ENCODE measurements around the gene GPR12.
"Not testable (repeated sequence)": the region's sequence is repeated elsewhere in the genome, so short reads cannot be mapped to it uniquely, and the experiment has no call there.

Gene GPR12

DNA sequence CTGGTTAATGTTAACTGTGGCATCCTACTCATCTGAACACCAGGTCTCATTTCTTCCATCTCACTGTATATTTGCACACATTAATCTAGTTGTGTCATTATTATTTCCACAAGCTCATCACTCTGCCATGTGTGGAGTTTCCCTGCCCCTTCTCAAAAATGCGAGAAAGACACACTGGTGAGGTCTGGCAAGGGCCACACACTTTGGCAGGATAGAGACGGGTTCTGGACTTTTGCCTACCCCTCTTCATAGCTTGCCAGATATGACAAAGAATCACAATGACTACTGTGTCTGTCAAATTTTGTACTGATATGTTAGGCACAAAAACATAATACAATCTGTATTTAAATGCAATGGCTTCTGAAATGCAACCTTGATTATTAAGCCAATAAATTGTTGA is 12.9 kb downstream of the GPR12 start:
- no peak for DNase-seq

DNA sequence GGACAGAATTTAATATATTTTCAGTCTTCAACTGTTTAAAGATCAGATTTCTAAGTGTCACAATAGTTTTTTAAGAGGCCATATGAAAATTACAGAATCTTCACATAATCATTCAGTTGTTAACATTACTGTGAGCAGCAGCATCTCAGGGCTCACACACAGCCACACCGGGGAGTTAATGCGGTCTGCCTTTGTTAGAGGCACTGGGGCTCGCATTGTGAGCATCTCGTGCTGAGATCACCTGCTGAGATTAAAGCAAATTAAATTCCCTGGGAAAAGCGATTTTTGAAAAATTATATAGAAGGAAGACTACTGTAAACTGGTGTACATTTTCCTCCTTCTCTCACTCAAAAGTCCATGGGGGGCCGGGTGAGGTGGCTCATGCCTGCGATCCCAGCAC is 16.6 kb downstream of the GPR12 start:
- DNase-seq, result no peak

DNA sequence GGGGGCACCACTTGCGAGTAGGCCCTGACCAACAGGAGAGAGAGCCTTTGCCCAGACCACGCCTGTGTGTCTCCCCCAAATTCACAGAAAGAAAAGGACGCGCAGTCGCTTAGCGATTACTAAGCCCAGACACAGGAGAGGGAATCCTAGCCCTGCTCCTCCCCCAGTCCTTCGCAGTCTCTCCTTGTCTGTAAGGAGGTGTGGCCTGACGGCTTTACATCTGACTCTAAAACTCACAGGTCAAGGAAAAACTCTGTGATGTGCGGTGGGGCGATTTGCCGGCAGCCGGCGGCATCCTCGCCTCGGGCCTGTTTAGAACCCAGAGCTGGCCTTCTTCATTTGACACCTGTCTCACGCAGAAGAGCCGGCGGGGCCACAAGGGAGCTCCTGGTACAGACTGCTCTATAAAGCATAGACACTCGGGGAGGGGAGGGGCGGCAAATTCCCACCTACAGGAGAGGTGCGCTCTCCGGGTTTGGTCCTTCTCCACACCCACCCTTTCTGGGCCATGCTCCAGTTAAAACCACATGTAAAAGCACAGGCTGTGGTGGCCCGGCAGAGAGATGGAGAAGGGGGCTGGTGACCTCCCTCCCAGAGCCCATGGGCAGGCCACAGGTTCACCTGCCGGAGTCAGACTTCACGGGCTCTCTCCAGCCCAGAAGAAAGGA is 17.8 kb downstream of the GPR12 start:
- no peak for DNase-seq

DNA sequence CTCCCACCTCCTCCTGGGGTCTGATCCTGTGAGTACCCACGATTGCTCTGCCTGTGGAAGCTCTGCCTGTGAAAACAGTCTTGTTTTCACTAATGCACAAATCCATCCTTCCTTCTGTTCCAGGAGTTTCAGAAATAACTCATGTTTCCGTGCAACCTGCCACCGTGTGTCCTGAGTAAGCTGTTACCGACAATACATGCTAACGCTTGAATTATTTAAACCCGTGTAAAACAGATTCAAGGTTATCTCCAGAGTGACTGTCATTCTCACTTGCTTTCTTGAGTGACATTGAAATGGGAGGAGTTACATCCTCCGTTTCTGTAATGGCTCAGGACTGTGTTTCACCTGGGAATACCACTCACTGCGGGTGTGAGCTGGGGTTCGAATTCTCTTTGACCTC is 24.9 kb downstream of the GPR12 start:
- no peak for DNase-seq

DNA sequence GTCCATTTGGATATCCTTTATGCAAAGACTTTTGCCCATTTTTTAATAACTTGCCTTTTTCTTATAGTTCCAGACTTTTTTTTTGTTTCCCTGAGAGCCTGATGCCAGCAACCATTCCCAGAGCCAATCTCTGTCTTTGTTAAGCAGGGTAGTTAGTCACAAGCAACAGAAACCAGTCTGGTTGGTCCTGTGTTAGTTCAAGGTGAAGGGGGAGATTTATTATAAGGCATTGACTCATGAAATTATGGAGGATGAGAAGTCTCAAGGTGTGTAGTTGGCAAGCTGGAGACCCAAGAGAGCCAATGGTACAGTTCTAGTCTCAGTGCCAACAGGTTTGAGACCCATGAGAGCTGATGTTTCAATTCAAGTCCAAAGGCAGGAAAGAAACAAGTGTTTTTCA is 33.0 kb downstream of the GPR12 start:
- DNase-seq, result no peak

DNA sequence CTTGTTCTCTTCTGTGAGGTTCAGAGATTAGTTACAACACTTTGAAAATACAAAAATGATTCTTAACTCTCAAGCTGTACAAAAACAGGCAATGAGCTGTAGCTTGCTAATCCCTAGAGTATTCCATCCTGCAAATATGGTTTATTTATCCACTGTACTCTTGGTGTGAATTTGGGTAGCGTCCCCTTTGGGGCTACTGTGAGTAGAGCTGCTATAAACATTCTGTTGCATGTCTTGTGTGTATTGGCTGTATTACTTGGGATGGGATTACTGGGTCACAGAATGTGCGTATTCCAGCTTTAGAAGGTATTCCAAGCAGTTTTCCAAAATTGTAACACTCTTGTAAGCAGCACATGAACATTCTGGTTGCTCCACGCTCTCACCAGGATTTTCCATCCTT is 33.5 kb downstream of the GPR12 start:
- no peak for DNase-seq

DNA sequence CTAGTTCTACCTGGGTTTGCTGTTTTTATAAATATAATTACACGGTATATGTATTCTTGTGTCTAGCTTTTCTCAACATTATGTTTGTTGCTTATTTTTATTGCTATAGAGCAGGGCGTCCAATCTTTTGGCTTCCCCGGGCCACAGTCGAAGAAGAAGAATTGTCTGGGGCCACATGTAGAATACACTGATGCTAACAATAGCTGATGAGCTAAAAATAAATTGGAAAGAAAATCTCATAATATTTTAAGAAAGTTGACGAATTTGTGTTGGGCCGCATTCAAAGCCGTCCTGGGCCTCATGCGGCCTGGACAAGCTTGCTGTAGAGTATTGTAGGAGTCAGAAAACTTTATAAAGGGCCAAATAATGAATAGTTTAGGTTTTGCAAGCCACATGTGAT is 33.9 kb downstream of the GPR12 start:
- DNase-seq, result no peak

DNA sequence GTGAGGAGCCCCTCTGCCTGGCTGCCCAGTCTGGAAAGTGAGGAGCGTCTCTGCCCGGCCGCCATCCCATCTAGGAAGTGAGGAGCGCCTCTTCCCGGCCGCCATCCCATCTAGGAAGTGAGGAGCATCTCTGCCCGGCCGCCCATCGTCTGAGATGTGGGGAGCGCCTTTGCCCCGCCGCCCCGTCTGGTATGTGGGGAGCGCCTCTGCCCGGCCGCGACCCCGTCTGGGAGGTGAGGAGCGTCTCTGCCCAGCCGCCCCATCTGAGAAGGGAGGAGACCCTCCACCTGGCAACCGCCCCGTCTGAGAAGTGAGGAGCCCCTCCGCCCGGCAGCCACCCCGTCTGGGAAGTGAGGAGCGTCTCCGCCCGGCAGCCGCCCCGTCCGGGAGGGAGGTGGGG is 37.0 kb downstream of the GPR12 start:
- not testable (repeated sequence) for DNase-seq

DNA sequence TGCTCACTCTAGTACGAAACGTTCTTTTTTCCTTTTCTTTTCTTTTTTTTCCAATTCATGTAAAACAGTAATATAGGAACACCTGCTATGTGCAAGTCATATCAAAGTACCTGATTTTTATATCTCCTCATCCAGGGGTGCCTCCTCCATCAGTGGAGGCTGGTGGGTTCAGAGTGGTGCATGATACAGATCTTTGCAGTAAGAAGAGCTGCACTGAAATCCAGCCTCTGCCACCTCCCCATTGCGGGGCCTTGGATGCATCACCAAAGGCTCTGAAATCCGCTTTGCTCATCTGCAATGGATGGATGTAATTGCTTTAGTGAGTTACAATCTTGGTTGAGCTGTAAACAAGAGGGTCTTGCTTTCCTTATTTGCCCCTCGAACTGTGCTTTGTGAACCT is 38.3 kb downstream of the GPR12 start:
- DNase-seq, result no peak

DNA sequence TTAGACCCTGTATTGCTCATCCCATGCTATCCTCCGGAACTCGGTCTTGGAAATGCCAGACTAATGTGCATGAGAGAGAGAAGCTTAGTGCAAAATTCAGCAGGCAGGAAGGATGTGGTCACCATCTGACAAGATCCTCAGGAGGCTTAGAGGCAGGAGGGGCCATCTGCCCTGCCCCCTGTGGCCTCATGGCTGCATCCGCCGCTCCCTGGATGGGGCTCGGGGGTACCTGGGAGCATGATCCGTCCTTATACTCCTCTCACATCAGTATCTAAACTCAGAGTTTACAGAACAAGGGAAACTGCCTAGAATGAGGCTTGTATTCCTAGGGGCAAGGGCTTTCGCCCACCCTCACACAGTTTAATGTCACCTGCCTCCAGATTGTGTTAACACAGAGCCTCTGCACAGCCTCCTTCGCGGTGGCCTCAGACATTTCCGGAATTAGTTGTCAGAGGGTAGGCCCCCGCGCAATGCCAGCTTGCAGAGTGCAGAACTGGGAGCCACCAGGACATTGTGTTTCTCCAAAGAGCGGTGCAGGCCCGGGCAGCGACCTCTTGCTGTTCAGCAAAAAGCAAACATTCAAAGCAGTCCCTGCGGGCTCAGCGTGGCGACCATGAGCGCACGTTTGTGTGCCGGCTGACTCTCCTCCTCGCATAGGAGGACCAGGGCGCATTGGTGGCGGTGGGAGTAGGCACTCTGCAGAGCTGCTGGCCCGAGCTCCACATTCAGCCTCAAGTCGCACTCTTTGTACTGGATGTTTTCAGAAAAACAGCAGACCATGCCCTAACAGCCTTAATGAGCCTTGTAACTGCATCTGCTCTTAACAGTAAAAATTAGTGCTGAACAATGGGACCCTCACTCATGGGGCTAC is 39.1 kb downstream of the GPR12 start:
- DNase-seq, result peak in 1 of 2 experiments; percentile 27

DNA sequence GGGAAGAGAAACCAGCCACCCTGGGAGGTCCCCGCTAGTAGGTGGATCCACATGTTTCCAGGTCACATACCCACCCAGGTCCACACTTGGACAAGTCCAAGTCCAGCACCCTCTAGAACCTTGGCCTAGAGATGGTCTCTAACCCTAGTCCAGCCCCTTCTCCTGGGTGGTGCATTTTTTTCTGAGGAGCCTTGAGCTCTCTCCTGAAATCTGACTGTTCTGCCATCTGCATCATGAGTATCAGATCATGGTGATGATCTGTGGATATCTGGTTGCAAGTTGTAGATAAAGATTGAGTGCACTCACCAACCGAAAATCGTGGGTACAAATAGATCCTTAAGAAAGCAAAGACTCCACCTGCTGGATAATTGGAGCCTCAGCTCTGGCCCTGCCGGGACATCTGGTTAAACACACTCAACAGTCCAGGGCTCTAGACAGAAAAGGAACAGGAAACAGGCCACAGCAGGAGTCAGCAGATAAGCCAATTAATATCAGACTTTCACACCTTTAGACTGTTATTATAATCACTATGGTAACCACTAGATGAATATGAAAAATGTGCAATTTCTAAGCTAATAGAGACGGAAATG is 41.1 kb downstream of the GPR12 start:
- DNase-seq, result peak in 1 of 2 experiments; percentile 20

DNA sequence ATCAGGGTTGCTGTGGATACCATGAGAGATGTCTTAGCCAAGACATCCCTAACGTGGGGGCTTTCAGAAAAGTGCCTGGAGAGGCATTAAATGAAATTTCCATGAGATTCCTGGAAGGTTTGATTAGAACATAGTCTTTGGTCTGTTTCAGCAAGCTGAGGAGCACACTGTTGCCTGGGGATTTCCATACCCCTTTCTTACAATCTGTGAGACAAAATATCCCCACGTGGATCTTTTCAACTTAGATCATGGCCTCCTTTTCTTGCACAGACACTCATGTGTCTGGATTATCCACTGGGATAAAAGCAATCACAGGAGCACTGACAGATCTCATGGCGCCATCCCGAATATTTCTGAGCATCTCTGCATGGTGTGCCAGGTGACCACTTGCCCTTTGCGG is 41.7 kb downstream of the GPR12 start:
- no peak for DNase-seq

DNA sequence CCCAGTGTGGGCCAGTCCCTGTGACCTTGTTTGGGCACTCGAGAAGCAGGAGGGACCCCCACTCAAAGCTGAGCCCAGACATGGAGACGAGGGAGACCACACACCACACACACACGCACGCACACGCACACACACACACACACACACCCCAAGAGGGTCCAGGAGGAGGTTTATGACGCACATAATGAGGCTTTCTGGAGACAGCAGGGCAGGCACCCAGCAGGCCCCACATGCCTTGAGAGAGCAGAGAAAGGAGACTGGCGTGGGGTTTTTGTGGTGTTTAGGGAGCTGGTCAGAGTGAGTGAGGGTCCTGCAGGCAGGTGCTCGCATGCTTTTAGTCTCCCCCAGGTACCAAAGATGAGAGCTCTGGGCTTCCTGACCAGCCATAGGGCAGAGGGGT is 42.4 kb downstream of the GPR12 start:
- no peak for DNase-seq

DNA sequence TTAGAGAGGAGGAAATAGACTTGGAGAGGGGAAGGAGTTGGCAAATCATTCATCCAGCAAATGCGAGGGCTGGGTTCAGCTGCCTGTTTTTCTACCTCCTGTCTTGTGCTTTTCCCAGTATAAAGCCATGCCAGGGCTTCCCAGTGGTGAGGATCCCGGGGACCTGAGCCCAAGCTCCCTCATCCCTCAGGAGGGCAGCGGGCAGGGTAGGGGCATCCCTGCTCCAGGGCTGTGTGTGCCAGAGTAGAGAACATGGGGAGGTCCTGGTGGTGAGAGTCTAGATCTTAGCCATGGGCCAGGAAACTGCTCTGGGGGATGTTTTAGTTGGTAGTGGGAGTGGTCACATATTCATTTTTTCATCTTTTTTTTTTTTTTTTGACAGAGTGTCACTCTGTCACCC is 43.6 kb downstream of the GPR12 start:
- no peak for DNase-seq

DNA sequence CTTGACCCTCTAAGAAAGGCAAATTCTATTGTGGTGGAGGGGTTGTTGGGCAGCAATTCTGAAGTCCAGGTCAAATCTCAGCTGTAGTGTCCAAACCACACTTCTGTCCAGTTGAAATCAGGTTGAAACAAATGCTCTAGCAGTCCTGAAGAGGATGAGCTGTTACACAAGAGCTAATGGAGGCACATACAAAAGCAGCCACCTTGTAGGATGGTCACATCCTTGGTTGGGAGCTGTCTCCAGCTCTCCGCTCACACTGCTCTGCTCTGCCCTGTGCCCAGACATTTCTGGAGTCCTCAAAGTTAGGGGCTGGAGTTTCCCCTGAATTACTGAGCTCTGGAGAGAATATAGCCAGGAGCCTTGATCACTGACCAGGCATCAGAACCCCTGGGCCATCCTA is 47.2 kb downstream of the GPR12 start:
- no peak for DNase-seq

DNA sequence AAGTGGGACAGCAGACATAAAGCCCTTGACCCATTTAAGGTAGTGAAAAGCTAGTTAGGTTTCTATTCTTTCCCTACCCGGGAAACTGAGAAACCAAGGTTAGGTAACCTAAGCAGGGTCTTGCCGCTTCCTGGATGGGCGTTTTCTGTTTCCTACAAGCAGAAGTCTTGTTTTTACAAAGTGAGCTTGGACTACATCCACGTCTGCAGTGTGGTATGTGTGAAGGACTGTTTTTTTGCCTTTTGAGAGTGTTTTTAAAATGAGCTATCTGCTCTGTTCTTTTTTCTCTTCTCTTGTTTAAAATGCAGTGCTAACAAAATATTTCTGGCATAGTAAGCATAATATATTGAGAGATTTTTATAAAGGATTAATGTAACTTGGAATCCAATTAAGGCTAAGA is 49.4 kb downstream of the GPR12 start:
- no peak for DNase-seq

DNA sequence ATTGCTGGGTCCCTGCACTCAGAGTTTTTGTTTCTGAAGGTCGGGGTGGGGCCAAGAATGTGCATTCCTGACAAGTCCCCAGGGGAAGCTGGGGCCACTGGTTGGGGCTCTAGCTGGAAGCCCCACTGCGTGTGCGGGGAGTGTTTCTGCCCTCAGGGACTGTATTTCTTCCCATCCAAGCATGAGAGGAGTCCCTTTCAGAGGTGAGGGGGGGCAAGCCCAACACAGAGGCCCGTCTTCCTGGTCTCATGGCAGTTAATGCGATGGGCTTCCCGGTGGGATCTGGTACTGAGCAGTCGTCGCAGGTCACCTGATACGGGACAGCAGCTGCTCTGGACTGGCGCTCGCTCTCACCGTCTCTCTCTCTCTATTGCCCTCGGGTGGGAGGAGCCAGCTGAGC is 50.4 kb downstream of the GPR12 start:
- DNase-seq, result peak in 1 of 2 experiments; percentile 11

DNA sequence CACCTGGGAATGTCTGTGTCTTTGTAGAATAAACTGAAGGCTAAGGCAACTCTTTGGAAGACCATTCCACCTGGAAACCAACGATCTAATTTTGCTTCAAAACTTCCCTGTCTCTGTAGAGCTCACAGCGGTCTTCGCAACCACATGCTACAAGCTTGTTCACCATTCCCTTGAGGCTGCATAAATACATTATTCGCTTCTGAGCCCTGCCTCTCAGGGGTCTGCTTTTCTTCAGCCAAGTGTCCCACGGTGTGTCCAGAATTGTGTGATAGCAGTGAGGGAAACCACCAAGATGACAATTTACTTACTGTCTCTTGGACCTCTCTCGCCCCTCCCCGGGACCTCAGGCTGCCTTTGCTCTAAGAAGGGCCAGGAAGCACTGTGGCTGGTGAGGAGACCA is 51.1 kb downstream of the GPR12 start:
- no peak for DNase-seq

DNA sequence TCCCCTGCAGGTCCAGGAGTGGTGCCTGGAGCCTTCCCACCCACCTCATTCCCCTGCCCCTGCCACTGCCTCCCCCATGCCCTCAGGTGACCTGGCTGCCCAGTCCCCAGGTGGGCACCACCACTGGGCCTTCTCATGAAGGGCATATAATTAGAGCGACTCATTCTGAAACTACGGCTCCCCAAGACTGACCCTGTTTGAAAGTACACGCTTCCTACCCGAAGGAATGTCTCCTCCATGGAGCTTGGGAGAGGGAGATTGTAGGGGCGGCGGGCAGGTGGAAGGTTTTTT is 52.6 kb downstream of the GPR12 start:
- no peak for DNase-seq

DNA sequence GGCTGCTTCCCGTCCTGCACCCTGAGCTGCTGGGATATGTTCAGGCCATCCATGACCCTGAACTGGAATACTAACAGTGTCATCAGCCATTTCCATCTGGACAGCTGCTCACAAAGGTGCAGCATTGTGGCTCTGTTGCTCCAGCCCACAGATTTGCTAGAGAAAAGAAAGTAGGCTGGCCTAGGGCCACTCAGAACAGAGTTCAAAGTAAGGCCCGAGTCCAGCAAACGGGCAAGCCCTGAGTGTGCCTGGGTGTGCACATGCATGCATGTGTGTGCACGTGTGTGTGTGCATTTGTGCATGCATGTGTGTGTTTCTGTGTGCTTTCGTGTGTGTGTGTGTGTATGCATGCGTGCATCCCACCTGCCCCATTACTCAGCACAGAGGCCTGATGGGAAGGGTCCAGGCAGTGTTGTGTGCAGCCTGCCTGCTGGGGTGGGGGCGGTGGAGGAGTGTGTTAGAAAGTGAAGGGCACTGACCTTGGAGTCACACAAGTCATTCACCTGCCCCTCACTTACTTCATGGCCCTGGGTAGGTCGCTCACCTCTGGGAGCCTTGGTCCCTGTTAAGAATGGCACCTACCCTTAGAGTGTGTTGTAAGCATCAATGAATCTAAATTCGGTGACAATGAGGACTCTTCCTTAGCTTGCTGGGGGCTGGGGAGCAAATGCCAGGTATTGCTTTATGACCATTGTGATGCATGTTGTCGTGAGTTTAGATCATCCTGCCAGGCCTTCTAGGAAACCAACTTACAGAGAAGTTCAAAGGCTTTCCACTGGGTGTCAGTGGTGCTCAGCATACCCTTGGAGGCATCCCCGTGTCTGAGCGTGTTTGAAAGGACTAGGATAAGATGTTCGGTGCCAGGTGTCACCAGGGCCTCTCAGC is 53.2 kb downstream of the GPR12 start:
- peak; percentile 43 to 50 for DNase-seq

DNA sequence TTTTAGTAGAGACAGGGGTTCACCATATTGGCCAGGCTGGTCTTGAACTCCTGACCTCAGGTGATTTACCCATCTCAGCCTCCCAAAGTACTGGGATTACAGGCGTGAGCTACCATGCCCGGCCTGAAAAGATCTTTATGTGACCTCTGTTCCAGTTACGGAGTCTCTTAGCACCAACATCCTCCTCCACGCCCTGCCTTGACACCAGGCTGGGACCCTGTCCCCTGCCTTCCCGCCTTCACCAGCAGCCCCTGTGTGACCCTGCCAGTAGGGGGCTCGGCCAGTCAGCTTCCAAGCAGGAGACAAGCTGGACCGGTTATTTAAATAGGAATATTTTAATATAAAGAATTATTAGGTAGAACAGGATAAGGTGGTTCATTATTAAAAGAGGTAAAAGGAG is 54.2 kb downstream of the GPR12 start:
- no peak for DNase-seq

DNA sequence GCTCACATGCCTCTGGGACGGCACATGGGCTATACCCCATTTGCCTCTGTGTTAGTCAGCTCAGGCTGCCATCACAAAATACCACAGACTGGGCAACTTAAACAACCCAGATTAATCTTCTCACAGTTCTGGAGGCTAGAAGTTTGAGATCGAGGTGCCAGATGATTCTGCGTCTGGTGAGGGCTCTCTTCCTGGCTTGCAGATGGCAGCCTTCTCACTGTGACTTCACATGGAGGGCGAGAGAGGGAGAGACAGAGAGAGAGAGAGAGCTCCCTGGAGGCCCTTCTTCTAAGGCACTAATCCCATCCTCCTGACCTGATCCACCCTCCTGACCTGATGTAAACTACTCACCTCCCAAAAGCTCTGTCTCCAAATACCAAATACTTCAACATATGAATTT is 55.0 kb downstream of the GPR12 start:
- DNase-seq, result no peak

Data from SHP77 (cell line).